Body of pancreas (tissue), 4 donors: Measurements from ENCODE around the gene DMBT1.

Experiments
- POLR2A ChIP-seq, 3 donors: fragments of 450-650 bp; IDR thresholded peaks; one replicate each; pipeline ENCODE4 v1.6.1; 2016; ENCODE audit warnings: antibody characterized with exemption in 3 of 3, mild to moderate bottlenecking in 2 of 3
- TF ChIP-seq, protein P1 (sequence below), 7 experiments: fragments of 450-650 bp in 4 of 7; fragments of 200-600 bp in 3 of 7; sonication (generic) in 3 of 7; IDR thresholded peaks; one replicate each; pipeline ENCODE4 v1.5.1; 2016 to 2019; ENCODE audit warnings: antibody characterized with exemption in 7 of 7

DNA sequence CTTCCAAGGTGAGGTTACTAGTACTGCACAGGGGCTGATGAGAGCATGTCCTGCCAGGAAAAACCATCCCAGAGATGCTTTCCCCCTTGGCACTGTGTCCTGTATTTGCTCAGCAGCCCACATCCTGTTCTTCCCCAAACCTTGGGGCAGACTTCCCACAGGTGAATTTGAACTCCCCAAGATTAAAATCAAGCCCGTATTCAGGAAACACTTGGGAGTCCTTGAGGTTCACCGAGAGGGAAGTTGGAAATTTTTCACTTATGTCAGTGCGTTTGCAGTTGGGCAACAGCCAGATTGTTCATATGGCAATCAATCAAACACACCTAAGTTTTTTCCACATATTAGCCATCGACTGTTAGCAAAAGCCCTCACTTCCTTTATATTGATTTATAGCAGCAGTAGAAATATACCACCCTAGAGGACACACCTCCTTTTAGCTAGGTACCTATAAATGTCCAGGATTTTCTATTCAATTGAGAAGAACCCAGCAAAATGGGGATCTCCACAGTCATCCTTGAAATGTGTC is at the start of gene DMBT1:
- TF ChIP-seq, protein P1, sequence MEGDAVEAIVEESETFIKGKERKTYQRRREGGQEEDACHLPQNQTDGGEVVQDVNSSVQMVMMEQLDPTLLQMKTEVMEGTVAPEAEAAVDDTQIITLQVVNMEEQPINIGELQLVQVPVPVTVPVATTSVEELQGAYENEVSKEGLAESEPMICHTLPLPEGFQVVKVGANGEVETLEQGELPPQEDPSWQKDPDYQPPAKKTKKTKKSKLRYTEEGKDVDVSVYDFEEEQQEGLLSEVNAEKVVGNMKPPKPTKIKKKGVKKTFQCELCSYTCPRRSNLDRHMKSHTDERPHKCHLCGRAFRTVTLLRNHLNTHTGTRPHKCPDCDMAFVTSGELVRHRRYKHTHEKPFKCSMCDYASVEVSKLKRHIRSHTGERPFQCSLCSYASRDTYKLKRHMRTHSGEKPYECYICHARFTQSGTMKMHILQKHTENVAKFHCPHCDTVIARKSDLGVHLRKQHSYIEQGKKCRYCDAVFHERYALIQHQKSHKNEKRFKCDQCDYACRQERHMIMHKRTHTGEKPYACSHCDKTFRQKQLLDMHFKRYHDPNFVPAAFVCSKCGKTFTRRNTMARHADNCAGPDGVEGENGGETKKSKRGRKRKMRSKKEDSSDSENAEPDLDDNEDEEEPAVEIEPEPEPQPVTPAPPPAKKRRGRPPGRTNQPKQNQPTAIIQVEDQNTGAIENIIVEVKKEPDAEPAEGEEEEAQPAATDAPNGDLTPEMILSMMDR (IDR thresholded peaks at IDR 0.05) = no peak
- TF ChIP-seq POLR2A (IDR thresholded peaks at IDR 0.05) = no peak
